Fibroblast of pulmonary artery (primary cell): Measurements from ENCODE around the gene ELFN1.
"Not testable (repeated sequence)": the region's sequence is repeated elsewhere in the genome, so short reads cannot be mapped to it uniquely, and the experiment has no call there.

Experiments used
- DNase-seq: peaks from one replicate; pipeline ENCODE4 v3.0.0-alpha.2; 2010; ENCODE audit warnings: low read depth
- H3K4me3 ChIP-seq: replicated peaks from 2 replicates; pipeline ENCODE4 v1.5.1; 2011; ENCODE audit warnings: low read depth, mild to moderate bottlenecking, control low read depth, low read length, moderate library complexity
- TF ChIP-seq, protein P1 (sequence below): IDR thresholded peaks from 2 replicates; pipeline ENCODE4 v1.5.1; 2011; ENCODE audit warnings: mild to moderate bottlenecking, control low read depth, low read length, inconsistent platforms; ENCODE audit errors: missing control alignments

Gene ELFN1

DNA sequence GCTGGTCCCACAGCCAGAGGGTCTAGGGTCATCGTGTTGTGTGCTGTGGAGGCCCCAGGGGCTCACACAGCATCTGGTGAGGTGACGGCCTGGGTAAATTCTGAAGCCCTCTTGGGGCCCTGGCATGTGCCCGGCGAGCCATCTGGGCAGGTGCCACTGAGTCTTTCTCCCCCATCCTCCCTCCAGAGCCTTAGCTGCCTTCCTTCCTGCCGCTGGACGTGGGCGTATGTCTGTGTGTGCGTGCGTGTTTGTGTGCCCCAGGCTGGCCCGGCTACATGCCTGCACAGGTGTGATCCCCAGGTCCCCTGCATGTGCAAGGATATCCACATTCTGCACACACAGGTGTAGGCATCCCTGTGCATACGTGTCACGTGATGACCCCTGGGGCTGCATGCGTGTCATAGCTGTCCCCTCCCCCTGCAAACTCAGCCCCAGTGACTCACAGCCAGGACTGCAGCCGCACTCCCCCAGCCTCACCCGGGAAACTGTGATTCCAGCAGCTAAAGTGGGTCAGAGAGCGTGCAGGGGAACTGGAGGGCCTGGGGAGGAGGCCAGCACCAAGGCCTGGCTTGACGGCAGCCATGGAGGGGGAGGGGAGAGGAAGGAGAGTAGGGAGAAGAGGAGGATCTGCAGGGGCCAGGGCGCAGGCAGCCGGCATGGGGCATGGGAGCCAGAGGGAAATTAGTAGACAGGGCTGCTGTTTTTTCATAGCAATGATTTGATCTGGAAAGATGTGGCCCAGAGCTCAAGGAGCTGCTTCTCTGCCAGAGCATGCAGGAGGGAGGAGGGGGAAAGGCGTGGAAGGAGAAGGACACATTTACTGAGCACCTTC is 46.4 kb downstream of the ELFN1 start:
- TF ChIP-seq, protein P1, sequence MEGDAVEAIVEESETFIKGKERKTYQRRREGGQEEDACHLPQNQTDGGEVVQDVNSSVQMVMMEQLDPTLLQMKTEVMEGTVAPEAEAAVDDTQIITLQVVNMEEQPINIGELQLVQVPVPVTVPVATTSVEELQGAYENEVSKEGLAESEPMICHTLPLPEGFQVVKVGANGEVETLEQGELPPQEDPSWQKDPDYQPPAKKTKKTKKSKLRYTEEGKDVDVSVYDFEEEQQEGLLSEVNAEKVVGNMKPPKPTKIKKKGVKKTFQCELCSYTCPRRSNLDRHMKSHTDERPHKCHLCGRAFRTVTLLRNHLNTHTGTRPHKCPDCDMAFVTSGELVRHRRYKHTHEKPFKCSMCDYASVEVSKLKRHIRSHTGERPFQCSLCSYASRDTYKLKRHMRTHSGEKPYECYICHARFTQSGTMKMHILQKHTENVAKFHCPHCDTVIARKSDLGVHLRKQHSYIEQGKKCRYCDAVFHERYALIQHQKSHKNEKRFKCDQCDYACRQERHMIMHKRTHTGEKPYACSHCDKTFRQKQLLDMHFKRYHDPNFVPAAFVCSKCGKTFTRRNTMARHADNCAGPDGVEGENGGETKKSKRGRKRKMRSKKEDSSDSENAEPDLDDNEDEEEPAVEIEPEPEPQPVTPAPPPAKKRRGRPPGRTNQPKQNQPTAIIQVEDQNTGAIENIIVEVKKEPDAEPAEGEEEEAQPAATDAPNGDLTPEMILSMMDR: no peak
- peak; percentile 47 for DNase-seq
- no peak overlapping the region for H3K4me3 ChIP-seq

DNA sequence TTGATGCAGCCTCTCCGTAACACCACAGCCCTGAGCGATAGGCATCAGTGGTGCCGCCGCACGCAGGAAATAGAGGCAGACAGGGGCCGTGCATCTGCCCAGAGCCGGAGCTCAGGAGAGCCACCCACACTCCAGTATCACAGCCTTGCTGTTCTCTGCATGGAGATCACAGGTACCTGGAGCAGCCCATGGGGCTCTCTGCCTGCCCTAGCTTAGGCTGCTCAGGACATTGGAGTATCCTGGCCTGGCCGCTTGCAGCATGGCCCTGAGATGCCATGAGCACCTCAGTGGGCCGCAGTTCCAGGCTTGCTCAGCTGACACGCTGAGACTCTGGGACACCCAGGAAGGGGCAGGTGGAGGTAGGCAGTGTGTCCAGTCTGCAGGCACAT is 47.0 kb downstream of the ELFN1 start:
- no peak for DNase-seq
- TF ChIP-seq, protein P1: no peak
- no peak overlapping the region for H3K4me3 ChIP-seq

DNA sequence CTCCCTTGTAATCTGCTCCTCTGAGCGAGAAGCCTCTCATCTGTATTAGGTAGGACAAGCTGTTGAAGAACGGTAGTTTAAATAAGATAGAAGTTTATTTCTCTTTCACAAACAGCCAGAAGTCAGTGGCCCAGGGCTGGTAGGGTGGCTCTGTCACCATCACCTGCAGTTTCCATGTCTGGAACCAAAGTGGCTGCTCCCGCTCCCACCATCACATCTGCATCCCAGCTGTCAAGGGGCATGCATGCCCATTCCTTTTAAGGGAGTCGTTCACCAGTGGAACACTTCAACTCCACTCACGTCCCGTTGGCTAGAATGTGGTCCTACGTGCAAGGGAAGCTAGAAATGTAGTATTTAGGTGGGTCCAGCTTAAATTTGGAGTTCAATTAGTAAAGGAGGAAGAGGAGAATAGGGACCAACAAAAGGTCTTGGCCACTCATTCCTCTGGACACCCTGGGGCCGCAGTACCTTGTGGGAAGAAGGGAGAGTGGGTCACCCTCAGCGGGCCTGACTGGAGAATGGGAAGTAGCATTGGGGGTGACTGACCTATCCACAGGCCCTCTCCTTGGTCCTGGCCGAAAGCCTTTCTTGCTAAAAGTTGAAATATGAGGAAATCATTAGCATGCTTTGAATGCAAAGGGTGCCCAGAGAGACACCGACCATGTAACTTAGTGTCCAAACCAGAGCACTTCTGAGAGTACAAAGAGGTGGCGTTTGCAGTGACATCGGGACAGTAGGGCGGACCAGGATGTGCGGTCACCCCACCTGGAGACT is 48.0 kb downstream of the ELFN1 start:
- no peak overlapping the region for H3K4me3 ChIP-seq
- DNase-seq: no peak
- TF ChIP-seq, protein P1: no peak

DNA sequence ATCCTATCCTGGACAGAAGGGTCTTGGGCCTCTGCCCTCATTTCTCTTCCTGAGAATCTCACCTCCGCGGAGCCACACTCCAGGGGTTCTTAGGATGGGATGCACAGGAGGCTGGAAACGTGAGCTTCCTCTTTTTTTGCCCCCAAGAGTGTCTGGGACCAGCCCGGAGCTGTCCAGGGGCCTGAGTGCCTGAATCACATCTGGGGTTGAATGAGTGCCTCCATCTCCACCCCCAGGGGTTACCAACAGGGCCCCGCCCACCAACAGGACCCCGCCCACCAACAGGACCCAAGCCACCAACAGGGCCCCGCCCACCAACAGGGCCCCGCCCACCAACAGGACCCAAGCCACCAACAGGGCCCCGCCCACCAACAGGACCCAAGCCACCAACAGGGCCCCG is 48.8 kb downstream of the ELFN1 start:
- not testable (repeated sequence) for DNase-seq, H3K4me3 ChIP-seq

DNA sequence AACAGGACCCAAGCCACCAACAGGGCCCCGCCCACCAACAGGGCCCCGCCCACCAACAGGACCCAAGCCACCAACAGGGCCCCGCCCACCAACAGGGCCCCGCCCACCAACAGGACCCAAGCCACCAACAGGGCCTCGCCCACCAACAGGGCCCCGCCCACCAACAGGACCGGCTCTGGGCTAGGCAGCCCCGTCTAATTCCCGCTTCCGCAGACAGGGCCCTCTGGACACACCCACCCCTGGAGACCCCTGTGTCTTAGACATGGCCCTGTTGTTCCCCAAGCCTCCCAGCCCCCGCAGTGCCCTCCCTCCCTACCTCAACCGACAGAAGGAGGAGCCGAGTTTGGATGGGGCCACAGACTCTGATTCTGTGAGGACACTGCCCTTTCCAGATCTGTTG is 49.2 kb downstream of the ELFN1 start:
- not testable (repeated sequence) for H3K4me3 ChIP-seq, DNase-seq

DNA sequence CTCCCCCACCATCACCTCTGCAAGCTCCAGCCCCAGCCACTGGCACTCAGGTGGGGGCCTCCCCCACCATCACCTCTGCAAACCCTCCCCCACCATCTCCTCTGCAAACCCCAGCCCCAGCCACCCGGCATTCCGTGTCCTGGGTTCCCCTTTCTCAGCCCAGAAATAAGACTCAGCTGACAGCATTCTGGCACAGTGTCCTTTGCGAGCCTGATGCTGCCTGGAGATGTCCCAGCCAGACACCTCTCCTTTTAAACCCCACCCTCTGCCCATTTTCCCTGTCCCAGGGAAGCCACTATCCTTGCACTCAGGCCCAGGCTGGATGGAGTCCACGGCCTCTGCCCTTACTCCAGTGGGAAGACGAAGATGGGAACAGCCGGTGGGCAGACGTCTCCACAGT is 49.8 kb downstream of the ELFN1 start:
- TF ChIP-seq, protein P1: no peak
- DNase-seq: no peak
- no peak overlapping the region for H3K4me3 ChIP-seq

DNA sequence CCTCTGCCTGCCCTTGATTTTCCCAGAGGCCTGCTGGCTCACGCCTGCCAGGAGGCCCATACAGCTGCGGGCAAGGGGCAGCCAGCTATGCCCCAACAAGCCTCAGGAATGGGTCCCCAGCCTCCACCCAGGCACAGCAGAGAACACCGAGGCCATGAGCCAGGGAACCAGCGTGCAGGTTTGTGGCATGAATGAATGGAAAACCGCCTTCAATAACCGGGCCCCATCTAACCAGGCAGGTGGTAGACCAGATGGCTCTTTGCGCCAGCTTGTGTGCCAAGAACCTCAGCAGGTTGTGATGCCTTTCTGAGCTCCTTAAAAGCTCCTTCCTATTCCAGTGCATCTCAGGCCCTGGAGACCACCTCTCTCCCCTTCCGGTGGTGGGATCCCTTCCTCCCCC is 50.2 kb downstream of the ELFN1 start:
- no peak overlapping the region for H3K4me3 ChIP-seq
- DNase-seq: no peak
- TF ChIP-seq, protein P1: no peak
